A549 (cell line): Measurements from ENCODE around the gene PIGV. TPM values are rescaled to one million over a fixed set of nuclear protein-coding genes. Genes with fewer than 3 reads are reported as not detected.

Experiments used
- ATAC-seq, 2 experiments: fragments of 200-7000 bp in 1 of 2; fragments of >200 bp in 1 of 2; cut with Nextera tagmentation in 1 of 2; cut with Tn5 transposase in 1 of 2; 3 replicates each; pipeline versions ENCODE4 v1.8.0 to v1.9.1; 2018 to 2020; ENCODE audit warnings: mild to moderate bottlenecking in 1 of 2, moderate library complexity in 1 of 2
- CTCF ChIA-PET: fragments of 300-600 bp; sonication (Branson Sonifier 250); formaldehyde crosslinking; extraction: SDS; loops from one replicate; lab custom pipeline; 2021; ENCODE audit warnings: antibody characterized with exemption, inconsistent platforms; lab: Yijun Ruan, JAX
- POLR2A ChIA-PET: fragments of 350-600 bp; formaldehyde crosslinking; extraction: SDS; loops from one replicate; lab custom pipeline; 2021; ENCODE audit warnings: antibody characterized with exemption, inconsistent platforms; lab: Yijun Ruan, JAX
- DNase-seq, 2 experiments: peaks; one replicate each; pipeline versions ENCODE4 v3.0.0 to v3.0.0-alpha.2; 2011 to 2016; ENCODE audit warnings: low read depth in 1 of 2, low spot score in 1 of 2
- FAIRE-seq: peaks from 2 replicates; lab custom pipeline; 2011; peaks lifted over from hg19 to GRCh38; lab: Jason Lieb, UNC
- H3K27ac ChIP-seq, 2 experiments: fragments of >200 bp; sonication (Bioruptor Twin); formaldehyde crosslinking; 3 replicates each; pipeline ENCODE4 v1.5.1; 2016 to 2017
- H3K4me1 ChIP-seq: fragments of >200 bp; sonication (Bioruptor Twin); formaldehyde crosslinking; 3 replicates; pipeline ENCODE4 v1.6.1; 2016
- H3K4me2 ChIP-seq: fragments of >200 bp; sonication (Bioruptor Twin); formaldehyde crosslinking; 3 replicates; pipeline ENCODE4 v1.6.1; 2016
- H3K4me3 ChIP-seq: fragments of >200 bp; sonication (Bioruptor Twin); formaldehyde crosslinking; 3 replicates; pipeline ENCODE4 v1.5.1; 2016
- H3K9me3 ChIP-seq: fragments of >200 bp; sonication (Bioruptor Twin); formaldehyde crosslinking; 3 replicates; pipeline ENCODE4 v1.6.1; 2016
- BCL3 ChIP-seq: fragments of >200 bp; sonication (Bioruptor Twin); formaldehyde crosslinking; IDR thresholded peaks from 3 replicates; pipeline ENCODE4 v1.6.1; 2016
- BHLHE40 ChIP-seq: IDR thresholded peaks from 2 replicates; pipeline ENCODE4 v1.6.1; 2012; ENCODE audit warnings: low read depth, low read length, inconsistent platforms
- CBX8 ChIP-seq: fragments of 200-600 bp; sonication (generic); IDR thresholded peaks from 2 replicates; pipeline ENCODE4 v1.6.1; 2016
- CEBPB ChIP-seq, 2 experiments: fragments of >200 bp in 1 of 2; sonication (Bioruptor Twin) in 1 of 2; formaldehyde crosslinking in 1 of 2; IDR thresholded peaks; 2 replicates each; pipeline ENCODE4 v1.6.1; 2012 to 2016
- EHF ChIP-seq: fragments of 250-450 bp; sonication (Bioruptor Pico); IDR thresholded peaks from 2 replicates; pipeline ENCODE4 v1.5.0; 2020; ENCODE audit warnings: mild to moderate bottlenecking
- EP300 ChIP-seq, 2 experiments: fragments of >200 bp; sonication (Bioruptor Twin); formaldehyde crosslinking; IDR thresholded peaks; 2 replicates in 1 of 2; 3 replicates in 1 of 2; pipeline ENCODE4 v1.6.1; 2016 to 2017
- HDAC2 ChIP-seq: fragments of 200-600 bp; sonication (generic); IDR thresholded peaks from 2 replicates; pipeline ENCODE4 v1.6.1; 2016
- HEYL ChIP-seq: fragments of 250-450 bp; sonication (Bioruptor Pico); IDR thresholded peaks from 2 replicates; pipeline ENCODE4 v1.8.0; 2021; ENCODE audit warnings: mild to moderate bottlenecking, moderate library complexity
- HMGXB4 ChIP-seq: fragments of 250-450 bp; sonication (Bioruptor Pico); IDR thresholded peaks from 2 replicates; pipeline ENCODE4 v1.5.0; 2021; ENCODE audit warnings: mild to moderate bottlenecking, moderate library complexity, borderline replicate concordance
- HOXA7 ChIP-seq: fragments of 250-450 bp; sonication (Bioruptor Pico); IDR thresholded peaks from 2 replicates; pipeline ENCODE4 v1.5.0; 2020; ENCODE audit warnings: mild to moderate bottlenecking, moderate library complexity
- HOXB5 ChIP-seq: fragments of 250-450 bp; sonication (Bioruptor Pico); IDR thresholded peaks from 2 replicates; pipeline ENCODE4 v1.5.0; 2020; ENCODE audit warnings: mild to moderate bottlenecking, moderate library complexity
- JUN ChIP-seq, 2 experiments: fragments of >200 bp; sonication (Bioruptor Twin); formaldehyde crosslinking; IDR thresholded peaks; 2 replicates in 1 of 2; 3 replicates in 1 of 2; pipeline ENCODE4 v1.6.1; 2016 to 2017
- KDM1A ChIP-seq: fragments of 200-600 bp; sonication (generic); IDR thresholded peaks from 2 replicates; pipeline ENCODE4 v1.6.1; 2016; ENCODE audit warnings: low read depth, mild to moderate bottlenecking
- MAX ChIP-seq: IDR thresholded peaks from 2 replicates; pipeline ENCODE4 v1.6.1; 2012
- MYC ChIP-seq: IDR thresholded peaks from 2 replicates; pipeline ENCODE4 v1.6.1; 2012; ENCODE audit warnings: mild to moderate bottlenecking, inconsistent platforms, low read length, improper control_type of control experiment, borderline replicate concordance
- NR3C1 ChIP-seq: fragments of >200 bp; sonication (Bioruptor Twin); formaldehyde crosslinking; IDR thresholded peaks from 3 replicates; pipeline ENCODE4 v1.6.1; 2017
- PBX3 ChIP-seq: IDR thresholded peaks from 2 replicates; pipeline ENCODE4 v1.6.1; 2012
- POLR2A ChIP-seq: IDR thresholded peaks from 2 replicates; pipeline ENCODE4 v1.6.1; 2012; ENCODE audit warnings: mild to moderate bottlenecking, low read length
- RAD21 ChIP-seq, 2 experiments: fragments of >200 bp in 1 of 2; sonication (Bioruptor Twin) in 1 of 2; formaldehyde crosslinking in 1 of 2; IDR thresholded peaks in 1 of 2; conservative IDR thresholded peaks in 1 of 2; 2 replicates in 1 of 2; 3 replicates in 1 of 2; pipeline ENCODE4 v1.6.1; 2012 to 2018; ENCODE audit warnings: inconsistent platforms in 1 of 2
- RFX5 ChIP-seq: fragments of 450-650 bp; IDR thresholded peaks from 2 replicates; pipeline ENCODE4 v1.7.1; 2014; ENCODE audit warnings: antibody characterized with exemption, mild to moderate bottlenecking, moderate library complexity
- TP53 ChIP-seq: fragments of 250-450 bp; sonication (Bioruptor Pico); IDR thresholded peaks from 2 replicates; pipeline ENCODE4 v1.5.0; 2021; ENCODE audit warnings: mild to moderate bottlenecking, moderate library complexity
- ZC3H11A ChIP-seq: fragments of 450-650 bp; IDR thresholded peaks from 2 replicates; pipeline ENCODE4 v1.6.1; 2014; ENCODE audit warnings: antibody characterized with exemption, mild to moderate bottlenecking
- ZNF302 ChIP-seq: fragments of 250-450 bp; sonication (Bioruptor Pico); IDR thresholded peaks from 2 replicates; pipeline ENCODE4 v1.9.0; 2021; ENCODE audit warnings: inconsistent platforms, mild to moderate bottlenecking, moderate library complexity
- WGBS: methylation state at CpG from one replicate; pipeline ENCODE4 v1.1.6; 2017; ENCODE audit errors: missing lambda C conversion rate; 5-methylcytosine and 5-hydroxymethylcytosine counted together
- polyA plus RNA-seq, 4 experiments: library from polyadenylated mRNA; depleted of rRNA in 3 of 4; stranded (reverse); fragments of >200 nt; fragmentation: RNase III in 1 of 4; extraction: RNeasy Plus Mini Kit Qiagen cat#74134 plus additional on column Dnase treatment in 1 of 4; gene quantifications; 2 replicates in 3 of 4; 3 replicates in 1 of 4; pipeline ENCODE4 v1.2.3, GENCODE V29; 2011 to 2017

Gene PIGV
- polyA plus RNA-seq, 2 of the 4 experiments (the other 2 are of a cell fraction), result 7.0 to 16.2 TPM

- CTCF ChIA-PET, result interaction anchor here (0.9 to 1.6 kb wide), 3 partner anchors 17 to 225 kb away, joined by 3 to 6 read pairs (median 4); no protein-coding TSS in a partner anchor
These were observed 39.9 kb downstream of the PIGV start for GRCh38 chr1:26827663-26828062.

GRCh38 chr1:26828411-26828991, 40.8 kb downstream of the PIGV start:
- H3K4me3 ChIP-seq, result peak overlapping the region; percentile 5; the same call in 1 of the 3 replicates
- H3K9me3 ChIP-seq, result no peaks in the 10 kb centered on the region
- WGBS, result 78% methylated on average over 2 of the region's 4 CpGs
- FAIRE-seq (no peak), ATAC-seq (no peak), DNase-seq (no peak)
- 0 out of 6 replicates have a peak overlapping the region, but pooled peaks of 1 of the 2 experiments have one; percentile 26 for H3K27ac ChIP-seq
- peak overlapping the region; percentile 80 for H3K4me2 ChIP-seq
- peaks cover 34% of the 10 kb centered on the region for H3K4me1 ChIP-seq
- CTCF ChIA-PET, result interaction anchor here (0.5 to 1.6 kb wide), 4 partner anchors 18 to 358 kb away, joined by 3 to 6 read pairs (median 4); no protein-coding TSS in a partner anchor
- POLR2A ChIA-PET, result no interaction called here
- TF ChIP-seq HDAC2 (no peak), HMGXB4 (no peak)
- TF ChIP-seq, all 56 proteins: peak for 0

More at GRCh38 chr1:26827663-26828062, 39.9 kb downstream of the PIGV start:
- peak overlapping the region; percentile 75 to 91 for H3K27ac ChIP-seq
- H3K9me3 ChIP-seq, result no peaks in the 10 kb centered on the region
- WGBS, result 44% methylated on average over 11 of the region's 11 CpGs
- FAIRE-seq, result no peak
- POLR2A ChIA-PET, result no interaction called here
- ATAC-seq, result no peak
- H3K4me3 ChIP-seq, result peak overlapping the region; percentile 94
- no peak for DNase-seq
- H3K4me1 ChIP-seq, result peaks cover 34% of the 10 kb centered on the region
- TF ChIP-seq PBX3, result no peak
- TF ChIP-seq RFX5, result no peak
- TF ChIP-seq MYC, result no peak
- no peak for TF ChIP-seq ZC3H11A
- no peak for TF ChIP-seq RAD21 (conservative IDR thresholded peaks at IDR 0.05 in 1 of 2, IDR thresholded peaks at IDR 0.05 in 1 of 2)
- no peak for TF ChIP-seq BCL3
- TF ChIP-seq ZNF302 (CRISPR knock-in tag), result no peak
- peak overlapping the region; percentile 80 for H3K4me2 ChIP-seq

GRCh38 chr1:26829184-26829911, 41.6 kb downstream of the PIGV start:
- H3K4me3 ChIP-seq, result no peak overlapping the region
- ChIA-PET CTCF (interaction anchor here (0.8 kb wide), 1 partner anchor 12 kb away, joined by 3 read pairs; no protein-coding TSS in a partner anchor), POLR2A (no interaction called here)
- TF ChIP-seq BHLHE40 (no peak), POLR2A (no peak), JUN (IDR thresholded peaks at IDR 0.05) (no peak), EHF (CRISPR knock-in tag) (no peak), CBX8 (no peak), TP53 (CRISPR knock-in tag) (no peak), ZC3H11A (no peak), KDM1A (no peak), HEYL (CRISPR knock-in tag) (no peak), RFX5 (no peak), HOXA7 (CRISPR knock-in tag) (no peak), NR3C1 (no peak), HOXB5 (CRISPR knock-in tag) (no peak), MAX (no peak), EP300 (IDR thresholded peaks at IDR 0.05) (no peak), BCL3 (no peak), CEBPB (IDR thresholded peaks at IDR 0.05) (no peak)
- WGBS, result 88% methylated on average over 6 of the region's 6 CpGs
- DNase-seq, result no peak
- H3K4me1 ChIP-seq, result peaks cover 34% of the 10 kb centered on the region
- peak overlapping the region; percentile 80; the same call in 1 of the 3 replicates for H3K4me2 ChIP-seq
- ATAC-seq, result no peak
- H3K27ac ChIP-seq, result no peak overlapping the region
- no peak for FAIRE-seq
- no peaks in the 10 kb centered on the region for H3K9me3 ChIP-seq
